ENCODE results near the gene ZNF726. TPM values are rescaled to one million over a fixed set of nuclear protein-coding genes. Genes with fewer than 3 reads are reported as not detected.
"Not testable (repeated sequence)": the region's sequence is repeated elsewhere in the genome, so short reads cannot be mapped to it uniquely, and the experiment has no call there.

ZNF726 gene
- total RNA-seq, 1 experiment from 2014 or later, result not detected

DNA sequence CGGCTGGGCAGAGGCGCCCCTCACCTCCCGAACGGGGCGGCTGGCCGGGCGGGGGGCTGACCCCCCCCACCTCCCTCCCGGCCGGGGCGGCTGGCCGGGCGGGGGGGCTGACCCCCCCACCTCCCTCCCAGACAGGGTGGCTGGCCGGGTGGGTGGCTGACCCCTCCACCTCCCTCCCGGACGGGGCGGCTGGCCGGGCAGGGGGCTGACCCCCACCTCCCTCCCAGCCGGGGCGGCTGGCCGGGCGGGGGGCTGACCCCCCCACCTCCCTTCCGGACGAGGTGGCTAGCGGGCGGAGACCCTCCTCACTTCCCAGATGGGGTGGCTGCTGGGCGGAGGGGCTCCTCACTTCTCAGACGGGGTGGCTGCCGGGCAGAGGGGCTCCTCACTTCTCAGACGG is 22.3 kb downstream of the ZNF726 start:
- DNase-seq (ENCODE audit: low read depth, low spot score); H3K9ac ChIP-seq (ENCODE audit: low read length); CTCF ChIA-PET; H3K27me3 ChIP-seq (ENCODE audit: insufficient read depth, low read length); H3K36me3 ChIP-seq (ENCODE audit: control insufficient read depth in 1 of 2, insufficient read depth in 2 of 2, low read length in 2 of 2); intact Hi-C loops (cut with micrococcal nuclease); BruUV-seq (replicated peaks); H3K9me2 ChIP-seq (ENCODE audit: insufficient read depth); H2AFZ ChIP-seq (ENCODE audit: low read depth, low read length, poor library complexity, severe bottlenecking); H3K9me3 ChIP-seq (ENCODE audit: control insufficient read depth in 1 of 2, insufficient read depth in 1 of 2, low read depth in 1 of 2, low read length in 2 of 2); ATAC-seq; H3K4me1 ChIP-seq (ENCODE audit: control insufficient read depth in 1 of 2, insufficient read depth in 2 of 2, low read length in 2 of 2); H3K27ac ChIP-seq (ENCODE audit: low read depth, low read length); H4K20me1 ChIP-seq (ENCODE audit: insufficient read depth); POLR2A ChIA-PET; H3K79me2 ChIP-seq (ENCODE audit: insufficient read depth, low read length); H3K4me2 ChIP-seq (ENCODE audit: low read length); H3K4me3 ChIP-seq (replicated peaks in 1 of 2; ENCODE audit: low read depth in 1 of 2, low read length in 2 of 2); RAD21 ChIA-PET (ENCODE audit: low non-redundant PET in 1 of 2, low total read pairs in 2 of 2, uncharacterized antibody in 2 of 2, unreplicated experiment in 2 of 2): not testable (repeated sequence)

- CTCF ChIA-PET, result no interaction called here
- TF ChIP-seq ATF3 (IDR thresholded peaks at IDR 0.05) (no peak), YY1 (IDR thresholded peaks at IDR 0.05; ENCODE audit: extremely low read depth, insufficient replicate concordance, low read depth, low read length) (no peak), SP1 (IDR thresholded peaks at IDR 0.05; ENCODE audit: low read depth) (no peak), EGR1 (IDR thresholded peaks at IDR 0.05; ENCODE audit: low read depth) (no peak), SRF (IDR thresholded peaks at IDR 0.05; ENCODE audit: low read depth) (no peak), ZNF274 (IDR thresholded peaks at IDR 0.05; ENCODE audit: low read depth, low read length) (no peak), SIN3A (IDR thresholded peaks at IDR 0.05; ENCODE audit: low read depth) (no peak), REST (IDR thresholded peaks at IDR 0.05; ENCODE audit: low read depth) (no peak), FOSL1 (IDR thresholded peaks at IDR 0.05; ENCODE audit: low read depth) (no peak), CEBPB (IDR thresholded peaks at IDR 0.05; ENCODE audit: low read depth) (no peak), TCF7L2 (IDR thresholded peaks at IDR 0.05; ENCODE audit: borderline replicate concordance, extremely low read depth, insufficient read depth, insufficient read length) (no peak), ZBTB33 (IDR thresholded peaks at IDR 0.05; ENCODE audit: extremely low read depth, insufficient replicate concordance, low read length) (no peak), POLR2A (IDR thresholded peaks at IDR 0.05; ENCODE audit: borderline replicate concordance, extremely low read depth, insufficient read depth, insufficient read length) (no peak), CBX3 (IDR thresholded peaks at IDR 0.05; ENCODE audit: low read depth) (no peak)
- TF ChIP-seq, protein P1, sequence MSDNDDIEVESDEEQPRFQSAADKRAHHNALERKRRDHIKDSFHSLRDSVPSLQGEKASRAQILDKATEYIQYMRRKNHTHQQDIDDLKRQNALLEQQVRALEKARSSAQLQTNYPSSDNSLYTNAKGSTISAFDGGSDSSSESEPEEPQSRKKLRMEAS (IDR thresholded peaks at IDR 0.05), result no peak
- no TSS peak for BruUV-seq (replicated peaks)
Measured at GRCh38 chr19:23943411-23943810, 28.7 kb downstream of the ZNF726 start.

More at GRCh38 chr19:23943411-23943810, 28.7 kb downstream of the ZNF726 start:
- Histone ChIP-seq H3K4me1 (ENCODE audit: control insufficient read depth in 1 of 2, insufficient read depth in 2 of 2, low read length in 2 of 2) (no peaks in the 10 kb centered on the region), H3K4me3 (replicated peaks in 1 of 2; ENCODE audit: low read depth in 1 of 2, low read length in 2 of 2) (no peak overlapping the region), H3K9me2 (ENCODE audit: insufficient read depth) (no peaks in the 10 kb centered on the region), H3K79me2 (ENCODE audit: insufficient read depth, low read length) (no peaks in the 10 kb centered on the region), H3K4me2 (ENCODE audit: low read length) (no peak overlapping the region), H2AFZ (ENCODE audit: low read depth, low read length, poor library complexity, severe bottlenecking) (no peak overlapping the region), H4K20me1 (ENCODE audit: insufficient read depth) (no peaks in the 10 kb centered on the region), H3K27ac (ENCODE audit: low read depth, low read length) (no peak overlapping the region), H3K27me3 (ENCODE audit: insufficient read depth, low read length) (no peaks in the 10 kb centered on the region), H3K9me3 (ENCODE audit: control insufficient read depth in 1 of 2, insufficient read depth in 1 of 2, low read depth in 1 of 2, low read length in 2 of 2) (peaks cover 0 to 5% of the 10 kb centered on the region in 2 experiments; a peak in 2 of 4 replicates), H3K36me3 (ENCODE audit: control insufficient read depth in 1 of 2, insufficient read depth in 2 of 2, low read length in 2 of 2) (no peaks in the 10 kb centered on the region), H3K9ac (ENCODE audit: low read length) (no peak overlapping the region)
- ChIA-PET RAD21 (ENCODE audit: low non-redundant PET in 1 of 2, low total read pairs in 2 of 2, uncharacterized antibody in 2 of 2, unreplicated experiment in 2 of 2) (no interaction called here), POLR2A (no interaction called here)
- ATAC-seq (no peak), DNase-seq (ENCODE audit: low read depth, low spot score) (no peak)
- intact Hi-C loops (cut with micrococcal nuclease), result no loop called here

All from HCT116 (cell line).